Measurements from ENCODE around the gene HIGD2B.
"Not testable (repeated sequence)": the region's sequence is repeated elsewhere in the genome, so short reads cannot be mapped to it uniquely, and the experiment has no call there.

HIGD2B gene

DNA sequence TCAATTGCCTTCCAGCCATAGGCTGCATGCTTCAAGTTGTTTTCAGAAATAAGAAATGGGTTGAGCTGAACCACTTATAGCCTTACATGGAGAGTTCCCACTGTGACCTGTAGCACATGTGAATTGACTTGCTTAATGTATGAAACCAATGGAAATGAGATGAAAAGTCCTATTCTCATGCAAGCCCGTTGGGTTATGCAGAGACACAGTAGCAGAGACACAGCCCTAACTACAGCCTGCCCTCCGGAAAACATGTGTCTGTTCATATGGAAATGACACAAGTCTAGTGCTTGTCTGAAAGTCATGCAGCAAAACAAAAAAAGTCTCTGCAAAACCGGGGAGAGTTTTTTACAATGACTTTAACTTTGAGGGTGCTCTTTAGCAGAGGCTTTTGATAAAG is 14.5 kb downstream of the HIGD2B start:
- no peak for DNase-seq

DNA sequence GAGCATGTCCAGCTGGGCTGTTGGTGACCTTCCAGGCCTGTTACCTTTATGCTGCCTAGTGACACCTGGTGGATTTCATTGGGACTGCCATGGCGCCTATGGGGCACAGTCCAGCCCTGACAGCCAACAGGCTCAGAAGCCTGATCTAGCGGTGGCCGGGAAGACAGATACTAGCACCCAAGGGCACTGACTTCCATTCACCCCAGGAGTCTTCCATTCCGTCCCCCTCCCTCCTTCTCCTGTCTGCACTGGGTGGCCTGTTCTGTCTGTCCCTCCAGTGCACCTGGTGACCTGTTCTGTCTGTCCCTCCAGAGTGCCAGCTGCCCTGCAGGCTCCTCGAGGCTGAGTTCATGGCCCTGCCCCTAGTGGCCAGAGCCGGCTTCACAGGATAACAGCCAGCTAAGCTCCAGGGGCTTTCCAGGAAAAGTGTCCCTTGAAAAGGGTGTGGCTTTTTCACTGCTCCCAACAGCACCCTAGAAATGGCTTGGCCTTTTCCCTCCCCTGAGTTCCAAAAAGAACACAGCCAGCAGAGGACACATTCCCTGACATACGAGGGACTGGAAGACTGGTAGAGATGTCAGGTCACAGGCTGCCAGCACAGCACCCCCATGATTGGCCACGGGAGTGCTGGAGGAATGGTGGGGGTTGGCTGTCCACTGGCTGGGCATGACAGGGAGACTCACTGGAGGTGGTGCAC is 15.2 kb downstream of the HIGD2B start:
- DNase-seq = peak; percentile 57

DNA sequence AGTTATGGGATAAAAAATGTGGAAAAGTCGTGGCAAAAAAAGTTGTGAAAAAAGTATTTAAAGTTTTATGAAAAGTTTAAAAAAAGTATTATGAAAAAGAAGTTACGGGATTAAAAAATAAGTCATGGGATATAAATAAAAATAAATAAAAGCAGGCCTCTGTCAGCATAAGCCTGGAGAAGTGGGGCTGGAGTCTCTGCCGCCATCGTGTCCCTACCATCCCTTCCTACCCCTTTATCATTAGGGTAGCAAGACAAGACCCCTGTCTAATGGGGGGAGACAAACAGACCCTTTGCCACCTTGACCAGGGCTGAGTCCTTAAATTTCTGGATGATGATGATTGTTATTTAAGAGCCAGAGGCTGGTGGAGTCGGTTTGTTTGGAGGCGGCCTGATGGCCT is 16.2 kb downstream of the HIGD2B start:
- not testable (repeated sequence) for DNase-seq

DNA sequence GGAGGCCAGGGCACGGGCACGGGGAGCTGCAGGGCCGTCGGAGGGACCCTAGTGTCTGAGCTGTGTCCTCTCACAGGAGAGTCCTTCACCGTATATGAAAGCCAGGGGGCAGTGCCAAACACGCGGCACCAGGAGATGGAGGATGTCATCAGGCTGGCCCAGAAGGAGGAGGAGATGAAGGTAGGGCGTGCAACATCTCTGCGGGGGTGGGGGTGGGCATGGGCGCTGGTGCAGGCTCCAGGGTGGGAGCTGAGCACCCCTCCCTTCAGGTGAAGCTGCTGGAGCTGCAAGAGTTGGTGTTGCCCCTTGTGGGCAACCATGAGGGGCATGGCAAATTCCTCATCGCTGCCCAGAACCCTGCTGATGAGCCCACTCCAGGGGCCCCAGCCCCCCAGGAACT is 20.3 kb downstream of the HIGD2B start:
- DNase-seq = not testable (repeated sequence)

GRCh38 chr15:72663931-72664330 is 22.1 kb downstream of the HIGD2B start:
- DNase-seq = not testable (repeated sequence)

- DNase-seq = not testable (repeated sequence)
Measured at GRCh38 chr15:72661081-72661480, 24.9 kb downstream of the HIGD2B start.

DNA sequence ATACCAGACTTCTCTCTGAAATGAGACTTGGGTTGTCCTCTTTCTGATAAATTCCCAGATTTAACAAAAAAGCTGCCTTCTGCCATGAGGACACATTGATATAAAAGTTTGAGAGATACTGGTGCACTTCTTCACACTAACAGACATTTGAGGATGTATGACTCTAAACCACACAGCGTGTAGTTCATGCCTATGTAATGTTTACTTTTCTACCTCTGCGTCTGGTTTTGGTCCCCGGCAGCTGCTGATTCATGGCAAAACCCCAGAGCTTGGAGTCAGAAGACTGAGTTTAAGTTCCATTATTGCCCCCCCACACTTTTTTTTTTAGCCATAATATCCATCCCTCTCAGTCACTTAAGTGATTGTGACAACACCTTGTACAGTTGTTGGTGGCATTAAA is 30.0 kb downstream of the HIGD2B start:
- DNase-seq = not testable (repeated sequence)

GRCh38 chr15:72654397-72654796 is 31.6 kb downstream of the HIGD2B start, which contains the start of gene GOLGA6B:
TSS of gene GOLGA6B (plus strand) at chr15:72654697. CDS start at chr15:72654738, 41 bp downstream.
- not testable (repeated sequence) for DNase-seq

GRCh38 chr15:72648631-72649253 is 37.2 kb downstream of the HIGD2B start:
- not testable (repeated sequence) for DNase-seq

GRCh38 chr15:72642271-72642670 is 43.7 kb downstream of the HIGD2B start:
- not testable (repeated sequence) for DNase-seq

DNA sequence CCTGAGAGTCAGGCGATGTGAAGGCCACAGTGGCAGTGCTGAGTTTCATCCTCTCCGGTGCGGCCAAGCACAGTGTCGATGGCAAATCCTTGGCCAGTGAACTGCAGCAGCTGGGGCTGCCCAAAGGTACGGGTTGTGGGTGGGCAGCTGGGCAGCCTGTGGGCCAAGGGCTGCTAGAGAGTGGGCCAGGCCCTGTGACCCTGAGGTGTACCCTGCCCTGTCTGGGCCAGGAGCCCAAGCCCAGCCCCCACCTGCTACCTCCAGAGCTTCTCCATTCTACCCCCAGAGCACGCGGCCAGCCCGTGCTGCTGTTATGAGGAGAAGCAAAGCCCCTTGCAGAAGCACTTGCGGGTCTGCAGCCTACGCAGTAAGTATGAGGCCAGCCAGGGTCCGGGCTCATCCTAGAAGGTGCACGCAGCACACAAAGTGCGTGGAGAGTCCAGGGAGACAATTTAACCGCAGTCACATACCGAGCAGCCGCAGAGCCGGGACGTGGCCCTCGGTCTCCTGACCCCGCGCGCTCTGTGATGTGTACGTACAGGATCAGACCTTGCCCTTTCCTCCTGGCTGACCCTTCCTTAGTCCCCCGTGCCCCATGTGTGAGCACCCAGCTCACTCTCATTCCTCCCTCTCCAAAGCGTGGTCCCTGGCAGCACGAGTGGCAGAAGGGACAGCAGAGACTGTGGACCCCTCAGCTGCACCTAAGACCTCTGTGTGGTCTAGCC is 46.1 kb downstream of the HIGD2B start:
- DNase-seq = not testable (repeated sequence)

GRCh38 chr15:72636519-72637282 is 49.3 kb downstream of the HIGD2B start:
- DNase-seq = peak; percentile 49

DNA sequence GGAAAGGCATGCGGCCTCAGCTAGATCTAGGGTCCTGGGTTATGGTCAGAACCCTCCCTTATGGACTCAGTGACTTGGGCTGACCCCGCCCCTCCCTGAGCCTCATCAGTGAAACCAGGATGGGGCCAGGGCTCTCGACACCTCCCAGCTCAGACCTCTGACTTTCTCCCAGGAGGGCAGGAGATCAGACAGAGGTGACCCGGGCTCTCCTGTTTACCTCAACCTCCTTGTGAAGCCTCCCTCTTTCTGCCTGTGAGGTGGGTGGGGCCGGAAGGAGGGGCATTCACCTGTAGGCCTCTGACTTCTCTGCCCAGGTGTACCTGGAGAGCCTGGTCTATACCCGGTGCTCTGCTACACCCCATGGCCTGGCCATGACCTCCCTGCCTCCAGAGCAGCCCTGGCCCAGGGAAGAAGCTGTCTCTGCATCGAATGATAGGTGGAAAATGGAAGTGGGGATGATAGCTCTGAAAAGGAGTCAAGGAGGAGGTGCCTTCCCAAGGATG is 56.9 kb downstream of the HIGD2B start:
- DNase-seq = not testable (repeated sequence)

- not testable (repeated sequence) for DNase-seq
Measured at GRCh38 chr15:72628249-72629067, 57.5 kb downstream of the HIGD2B start.

DNA sequence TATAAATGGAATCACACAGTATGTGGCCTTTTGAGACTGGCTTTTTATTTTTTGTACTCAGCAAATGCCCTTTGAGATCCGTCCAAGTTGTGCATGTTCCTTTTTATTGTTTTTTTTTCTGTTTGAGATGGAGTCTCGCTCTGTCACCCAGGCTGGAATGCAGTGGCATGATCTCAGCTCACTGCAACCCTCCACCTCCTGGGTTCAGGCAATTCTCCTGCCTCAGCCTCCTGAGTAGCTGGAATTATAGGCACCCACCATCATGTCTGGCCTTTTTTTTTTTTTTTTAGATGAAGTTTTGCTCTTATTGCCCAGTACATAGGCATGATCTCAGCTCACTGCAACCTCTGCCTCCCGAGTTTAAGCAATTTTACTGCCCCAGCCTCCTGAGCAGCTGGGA is 59.8 kb downstream of the HIGD2B start:
- not testable (repeated sequence) for DNase-seq

Data from HCEC 1CT (cell line).